SK-MEL-5 (cell line): Measurements from ENCODE around the gene REEP1. TPM values are rescaled to one million over a fixed set of nuclear protein-coding genes. Genes with fewer than 3 reads are reported as not detected.

Experiments
- DNase-seq: peaks from one replicate; pipeline ENCODE4 v3.0.0-alpha.2; 2016; ENCODE audit warnings: low read depth, low spot score
- in situ Hi-C: cut with HindIII; loops from 2 replicates; pipeline ENCODE4 v1.10.0; 2016; ENCODE audit warnings: low sequenced_read_pairs, high pct_unique_total_duplicates, low pct_unique_long_range_greater_than_20kb
- polyA plus RNA-seq, 2 experiments: library from polyadenylated mRNA; depleted of rRNA; stranded (reverse); fragments of >200 nt; gene quantifications; 2 replicates each; pipeline ENCODE4 v1.2.3, GENCODE V29; 2015
- total RNA-seq: library from RNA; depleted of rRNA; stranded (reverse); fragments of >200 nt; shearing (Covaris generic); gene quantifications from 2 replicates; pipeline ENCODE4 v1.2.3, GENCODE V29; 2014; rRNA removed

REEP1 gene, protein sequence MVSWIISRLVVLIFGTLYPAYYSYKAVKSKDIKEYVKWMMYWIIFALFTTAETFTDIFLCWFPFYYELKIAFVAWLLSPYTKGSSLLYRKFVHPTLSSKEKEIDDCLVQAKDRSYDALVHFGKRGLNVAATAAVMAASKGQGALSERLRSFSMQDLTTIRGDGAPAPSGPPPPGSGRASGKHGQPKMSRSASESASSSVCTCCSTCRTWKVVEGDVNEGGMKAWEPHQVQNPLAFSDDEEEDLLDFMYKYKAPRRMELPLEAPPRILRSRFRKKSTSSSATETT
- 1.0 and 2.0 TPM in 2 replicates for total RNA-seq
- polyA plus RNA-seq (2015; cell fraction: cytosol; rRNA removed): 0.82 and 0.84 TPM in 2 replicates
- 0.41 and 0.94 TPM in 2 replicates for polyA plus RNA-seq (2015; cell fraction: nucleus; rRNA removed)

DNA sequence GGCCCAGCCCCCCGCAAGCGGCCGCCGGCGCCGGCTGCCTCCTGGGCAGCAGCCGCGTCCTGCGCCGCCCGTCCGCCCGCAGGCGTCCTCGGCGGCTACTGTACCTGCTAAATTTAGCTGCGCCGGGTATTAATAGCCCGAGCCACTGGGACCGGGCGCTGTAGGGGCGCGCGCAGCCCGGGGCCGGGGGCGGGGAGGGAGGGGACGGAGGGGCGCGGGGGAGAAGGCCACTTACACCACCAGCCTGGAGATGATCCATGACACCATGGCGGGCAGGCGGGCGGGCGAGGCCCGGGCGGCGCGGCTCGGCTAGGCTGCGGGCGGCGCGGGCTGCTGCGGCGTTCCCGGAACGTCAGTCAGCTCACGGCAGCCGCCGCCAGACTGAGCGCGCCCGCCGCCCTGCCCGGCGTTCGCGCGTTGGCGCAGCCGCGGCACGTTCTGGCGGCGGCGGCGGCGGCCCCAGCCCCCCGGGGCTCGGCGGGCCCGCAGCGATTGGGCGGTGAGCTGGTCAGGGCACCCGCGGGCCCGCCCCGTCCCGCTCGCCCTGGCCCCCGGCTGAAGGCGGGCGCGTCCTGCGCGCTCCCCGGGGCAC, at the start of gene REEP1:
REEP1 (minus strand) TSS at position 383 of the 592 bp plus-strand sequence; CDS start at position 267, 116 bp downstream.
- in situ Hi-C loops: no loop called here
- no peak for DNase-seq

DNA sequence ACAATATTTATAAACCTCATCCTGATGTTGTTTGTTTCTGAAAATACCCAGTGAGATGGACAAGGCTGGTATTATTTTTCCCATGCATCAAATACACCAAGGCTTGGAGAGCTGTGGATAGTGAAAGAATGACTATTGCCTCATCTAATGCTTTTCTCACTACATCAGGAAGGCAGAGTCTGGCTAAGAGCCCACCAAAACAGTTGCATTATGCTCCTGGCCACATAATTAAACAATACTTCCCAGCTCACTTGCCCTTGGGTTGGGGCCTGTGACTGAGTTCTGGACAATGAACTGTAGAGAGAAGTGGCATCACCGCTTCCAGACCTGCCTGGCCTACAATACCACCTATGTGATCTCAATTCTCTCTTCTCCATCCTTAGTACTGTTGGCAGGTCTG, 46.4 kb upstream of the REEP1 start:
- no peak for DNase-seq
- in situ Hi-C loops: no loop called here

DNA sequence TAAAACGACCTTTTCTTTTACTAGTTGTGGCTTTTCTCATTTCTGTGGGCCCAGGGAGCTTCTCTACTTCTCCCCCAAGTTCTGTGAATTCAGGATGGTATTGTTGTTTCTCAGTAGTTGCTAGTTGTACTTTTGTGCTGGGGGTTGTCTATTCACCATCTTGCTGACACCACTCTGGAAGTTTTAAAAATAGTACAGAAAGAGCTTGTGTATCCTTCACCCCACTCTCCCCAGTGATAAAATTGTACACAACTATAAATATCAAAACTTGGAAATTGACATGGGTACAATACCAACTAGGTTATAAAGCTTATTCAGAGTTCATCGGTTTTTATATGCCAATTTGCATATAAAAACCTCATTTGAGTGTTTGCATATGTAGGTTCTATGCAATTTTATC, 45.3 kb upstream of the REEP1 start:
- no peak for DNase-seq
- in situ Hi-C loops: no loop called here

DNA sequence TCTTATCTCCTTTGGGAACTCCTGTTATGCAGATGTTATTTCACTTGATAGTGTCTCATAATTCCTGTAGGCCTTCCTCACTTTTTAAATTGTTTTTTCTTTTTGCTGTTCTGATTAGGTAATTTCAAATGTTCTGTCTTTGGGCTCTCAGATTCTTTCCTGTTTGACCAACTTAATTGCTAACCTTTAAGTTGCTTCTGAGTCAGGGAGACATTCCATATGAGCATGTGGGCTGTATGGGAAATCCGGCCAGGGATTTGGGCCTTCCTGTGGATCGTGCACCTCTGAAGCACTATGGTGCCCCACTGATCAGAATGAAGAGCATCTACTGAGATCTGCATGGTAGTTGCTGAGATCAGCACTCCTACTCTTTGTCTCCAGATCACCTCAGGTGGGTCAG, 44.7 kb upstream of the REEP1 start:
- DNase-seq: no peak
- in situ Hi-C loops: no loop called here

DNA sequence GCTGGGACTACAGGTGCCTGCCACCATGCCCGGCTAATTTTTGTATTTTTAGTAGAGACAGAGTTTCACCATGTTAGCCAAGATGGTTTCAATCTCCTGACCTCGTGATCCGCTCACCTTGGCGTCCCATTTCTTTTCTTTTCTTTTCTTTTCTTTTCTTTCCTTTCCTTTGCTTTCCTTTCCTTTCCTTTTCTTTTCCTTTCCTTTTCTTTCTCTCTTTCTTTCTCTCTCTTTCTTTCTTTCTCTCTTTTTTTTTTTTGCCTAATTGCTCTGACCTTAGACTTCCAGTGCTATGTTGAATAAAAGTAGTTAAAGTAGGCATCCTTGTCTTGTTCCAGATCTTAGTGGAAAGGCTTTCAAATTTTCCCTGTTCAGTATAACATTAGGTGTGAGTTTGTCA, 41.0 kb upstream of the REEP1 start:
- no peak for DNase-seq
- in situ Hi-C loops: no loop called here

DNA sequence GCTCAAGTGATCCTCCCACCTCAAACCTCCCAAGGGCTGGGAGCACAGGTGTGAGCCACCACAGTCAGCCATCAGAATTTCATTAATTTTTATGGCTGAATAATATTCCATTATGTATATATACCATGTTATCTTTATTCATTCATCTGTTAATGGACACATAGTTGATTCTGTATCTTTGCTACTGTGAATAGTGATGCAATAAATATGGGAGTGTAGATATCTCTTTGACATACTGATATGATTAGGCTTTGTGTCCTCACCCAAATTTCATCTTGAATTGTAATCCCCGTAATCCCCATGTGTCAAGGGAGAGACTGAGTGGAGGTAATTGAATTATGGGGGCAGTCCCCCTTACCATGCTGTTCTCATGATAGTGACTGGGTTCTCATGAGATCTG, 38.2 kb upstream of the REEP1 start:
- in situ Hi-C loops: no loop called here
- no peak for DNase-seq

DNA sequence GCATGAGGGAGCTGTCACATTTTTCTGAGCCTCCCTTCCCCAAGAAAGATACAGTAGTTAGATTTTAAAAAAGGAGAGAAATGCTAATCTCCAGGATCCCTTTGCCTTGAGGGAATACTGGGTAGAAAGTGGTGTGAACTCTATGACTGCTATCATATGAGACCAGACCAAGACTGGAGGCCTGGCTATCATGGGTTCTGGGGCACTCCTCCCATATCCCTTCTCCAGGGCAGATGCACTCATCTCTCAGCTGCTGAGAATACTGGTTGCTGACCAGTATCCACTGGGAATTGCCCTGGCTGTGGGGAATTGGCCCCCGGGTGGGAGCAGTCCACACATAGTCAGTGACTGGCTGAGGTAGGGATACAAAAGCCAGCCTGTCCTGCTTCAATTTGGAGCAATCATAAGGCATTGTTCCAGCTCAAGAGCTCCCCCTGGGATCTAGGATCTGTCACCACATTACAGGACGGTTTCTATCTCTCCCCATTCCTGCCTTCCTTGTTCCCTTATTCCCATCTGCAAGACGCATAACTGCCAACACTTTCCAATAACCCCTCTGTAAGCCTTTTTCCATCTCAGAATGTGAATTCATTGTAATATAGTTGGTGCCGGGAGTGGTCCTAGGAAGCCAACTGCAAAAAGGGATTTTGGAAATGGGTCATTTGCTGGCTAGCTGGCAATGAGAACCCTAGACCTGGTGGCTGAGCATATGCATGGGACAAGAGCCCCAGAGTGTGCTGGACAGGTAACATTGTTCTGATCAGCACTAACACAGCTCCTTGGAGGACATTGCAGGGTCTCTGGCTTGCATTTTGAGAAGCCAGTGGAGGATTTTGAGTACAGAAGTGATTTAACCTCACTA, 35.4 kb upstream of the REEP1 start:
- in situ Hi-C loops: no loop called here

DNA sequence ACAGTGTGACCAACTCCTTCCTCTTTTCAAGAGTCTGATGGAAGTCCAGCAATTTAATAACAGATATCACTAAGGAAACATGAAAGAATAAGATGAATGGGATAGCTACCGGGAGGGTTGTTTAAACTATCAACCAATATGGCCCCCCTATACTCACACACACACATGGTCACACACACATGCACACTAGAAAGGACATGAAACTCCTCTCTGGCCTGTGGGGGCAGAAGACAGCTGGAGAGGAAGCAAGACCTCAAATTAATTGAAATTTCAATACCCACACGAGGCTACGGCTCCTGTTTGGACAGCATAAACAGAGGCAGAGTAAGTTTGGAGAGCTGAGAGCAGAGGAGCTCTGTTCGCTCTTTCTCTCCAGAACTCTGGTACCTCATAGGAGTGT, 34.7 kb upstream of the REEP1 start:
- in situ Hi-C loops: no loop called here
- DNase-seq: no peak

More for the DNA sequence above, 35.4 kb upstream of the REEP1 start:
- peak; percentile 91 for DNase-seq

DNA sequence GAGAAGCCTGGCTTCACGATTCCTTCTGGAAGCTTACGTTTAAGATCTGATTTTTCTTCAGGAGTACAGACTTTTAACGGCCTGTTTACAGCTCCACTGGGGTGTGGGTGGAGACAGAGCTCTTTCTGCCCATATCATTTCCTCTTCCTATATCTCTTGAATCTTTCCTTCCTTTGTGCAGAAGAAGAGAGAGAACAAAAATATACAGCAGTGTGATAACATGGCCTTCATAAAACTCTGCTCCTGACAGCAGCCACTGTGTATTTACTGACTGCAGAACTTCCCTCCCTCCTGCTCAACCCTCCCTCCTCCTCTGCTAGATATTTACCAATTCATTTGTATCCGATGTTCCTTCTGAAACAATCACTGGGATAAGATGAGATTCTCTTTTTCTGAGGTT, 34.1 kb upstream of the REEP1 start:
- in situ Hi-C loops: no loop called here
- DNase-seq: no peak

DNA sequence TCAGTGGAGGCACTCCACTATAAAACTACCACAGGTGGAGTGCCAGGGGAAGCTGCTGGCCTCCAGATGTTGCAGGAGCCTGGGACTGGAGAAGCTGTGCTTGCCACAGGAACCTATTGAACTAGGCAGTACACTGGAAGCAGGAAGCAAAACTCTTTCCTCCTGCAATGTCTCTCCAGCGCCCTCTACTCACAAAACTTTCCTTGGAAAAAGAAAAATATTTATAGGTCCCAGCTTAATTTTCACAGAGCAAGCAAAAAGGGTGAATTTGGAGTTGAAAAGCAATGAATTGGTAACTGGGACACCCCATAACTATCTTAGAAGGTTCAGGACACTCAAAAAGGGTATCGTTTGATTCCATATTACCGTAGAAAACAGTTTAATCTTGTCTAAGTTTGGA, 33.2 kb upstream of the REEP1 start:
- no peak for DNase-seq
- in situ Hi-C loops: no loop called here

DNA sequence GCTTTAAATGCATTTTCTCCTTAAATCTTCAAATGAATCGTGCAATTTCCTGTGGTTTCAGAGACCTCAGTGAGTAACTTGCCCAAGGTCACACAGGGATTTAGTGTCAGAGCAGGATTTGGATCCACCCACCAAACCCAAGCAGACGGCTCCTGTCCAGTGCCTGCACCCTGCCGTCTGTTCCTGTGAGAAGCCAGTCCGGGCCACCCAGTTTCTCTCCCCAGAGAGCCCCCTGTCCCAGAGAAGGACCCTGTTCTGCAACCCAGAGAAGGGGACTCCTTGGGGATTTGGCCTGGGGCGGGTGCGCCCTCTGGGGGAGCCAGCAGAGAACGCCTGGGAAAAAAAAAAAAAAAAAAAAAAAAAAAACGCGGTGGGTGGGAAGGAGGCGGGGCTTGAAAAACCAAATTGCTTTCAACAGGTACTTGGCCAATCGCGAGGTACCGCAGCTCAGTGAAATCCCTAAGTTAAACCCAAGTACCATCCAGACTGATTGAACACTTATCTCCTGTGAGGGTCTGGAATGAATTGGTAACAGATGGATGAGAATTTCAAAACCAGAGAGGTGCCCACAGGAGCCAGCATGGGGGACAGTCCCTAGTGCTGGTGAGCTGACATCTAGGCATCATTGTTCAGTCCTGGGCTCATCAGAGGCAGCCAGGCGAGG, 30.9 kb upstream of the REEP1 start:
- in situ Hi-C loops: no loop called here
- peak; percentile 63 for DNase-seq

DNA sequence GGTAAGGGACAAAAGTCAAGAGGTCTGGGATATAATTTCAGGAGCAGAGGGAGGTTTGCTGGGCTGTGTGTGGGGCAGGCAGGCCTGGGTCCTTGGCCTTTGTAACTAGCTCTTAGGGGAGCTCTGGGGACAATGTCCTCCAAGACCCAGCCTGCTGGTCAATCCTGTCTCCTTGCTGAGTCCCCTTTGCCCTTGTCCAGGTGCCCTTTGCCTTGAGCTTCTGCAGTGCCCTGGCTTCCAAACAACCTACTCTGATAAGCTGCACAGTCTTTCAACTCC, 30.0 kb upstream of the REEP1 start:
- in situ Hi-C loops: no loop called here

DNA sequence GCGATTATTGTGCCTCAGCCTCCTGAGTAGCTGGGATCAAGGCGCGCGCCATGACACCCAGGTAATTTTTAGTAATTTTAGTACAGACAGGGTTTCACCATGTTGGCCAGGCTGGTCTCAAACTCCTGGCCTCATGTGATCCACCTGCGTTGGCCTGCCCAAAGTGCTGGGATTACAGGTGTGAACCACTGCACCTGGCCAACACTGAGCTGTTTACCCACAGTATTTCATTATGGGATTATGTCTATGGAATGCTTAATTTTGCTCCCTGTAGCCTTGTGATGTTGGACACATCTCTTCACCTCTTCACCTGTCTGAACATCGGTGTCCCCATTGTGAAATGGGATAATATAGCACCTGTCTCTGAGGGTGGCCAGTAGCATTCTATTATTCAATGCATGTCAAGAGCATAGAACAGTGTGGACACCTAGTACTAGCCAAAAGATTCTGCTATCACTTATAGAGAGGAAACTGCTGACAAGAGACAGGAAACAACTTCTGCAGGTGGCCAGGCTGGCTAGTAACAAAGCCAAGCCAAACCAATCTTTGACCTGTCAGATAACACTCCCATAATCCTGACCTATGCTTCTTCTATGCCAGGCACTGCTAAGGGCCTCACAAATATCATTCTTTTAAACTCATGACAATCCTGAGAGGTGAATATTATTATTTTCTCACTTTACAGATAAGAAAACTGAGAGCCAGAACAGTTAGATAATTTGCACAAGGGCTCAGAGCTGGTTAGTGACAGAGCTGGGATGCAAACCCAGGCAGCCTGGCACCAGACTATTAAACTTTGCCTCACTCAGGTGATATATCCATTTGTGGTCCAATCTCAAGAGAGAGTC, 29.4 kb upstream of the REEP1 start:
- DNase-seq: no peak
- in situ Hi-C loops: no loop called here

More for the DNA sequence above, 30.0 kb upstream of the REEP1 start:
- no peak for DNase-seq

DNA sequence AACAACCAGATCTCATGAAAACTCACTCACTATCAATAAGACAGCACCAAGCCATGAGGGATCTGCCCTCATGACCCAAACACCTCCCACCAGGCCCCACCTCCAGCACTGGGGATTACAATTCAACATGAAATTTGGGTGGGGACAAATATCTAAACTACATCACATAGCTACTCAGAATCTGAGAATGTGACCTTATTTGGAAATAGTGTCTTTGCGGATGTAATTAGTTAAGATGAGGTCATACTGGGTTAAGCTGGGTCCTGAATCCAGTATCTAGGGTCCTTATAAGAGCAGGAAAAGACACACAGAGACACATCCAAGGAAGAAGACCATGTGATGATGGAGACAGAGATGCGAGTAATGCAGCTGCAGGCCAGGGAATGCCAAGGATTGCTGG, 27.5 kb upstream of the REEP1 start:
- DNase-seq: no peak
- in situ Hi-C loops: no loop called here

DNA sequence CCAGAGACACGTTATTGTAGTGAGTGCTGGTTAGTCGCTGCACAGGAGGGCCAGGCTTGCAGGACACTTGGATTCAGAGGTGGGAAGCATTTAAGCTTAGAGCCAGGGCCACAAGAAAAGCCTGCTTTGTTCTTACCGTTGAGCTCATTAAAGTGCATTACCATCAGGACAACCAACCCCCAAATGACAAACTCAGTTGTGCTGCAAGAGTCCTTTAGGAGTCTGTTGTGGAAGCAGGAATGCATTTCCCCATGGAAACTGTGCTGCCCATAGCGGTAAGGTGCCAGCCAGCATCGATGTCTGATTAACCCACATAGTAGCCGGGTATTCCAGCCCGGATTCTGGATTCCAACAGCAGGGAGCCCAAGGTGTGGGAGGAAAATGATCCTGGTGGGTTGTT, 23.4 kb upstream of the REEP1 start:
- DNase-seq: no peak
- in situ Hi-C loops: no loop called here

DNA sequence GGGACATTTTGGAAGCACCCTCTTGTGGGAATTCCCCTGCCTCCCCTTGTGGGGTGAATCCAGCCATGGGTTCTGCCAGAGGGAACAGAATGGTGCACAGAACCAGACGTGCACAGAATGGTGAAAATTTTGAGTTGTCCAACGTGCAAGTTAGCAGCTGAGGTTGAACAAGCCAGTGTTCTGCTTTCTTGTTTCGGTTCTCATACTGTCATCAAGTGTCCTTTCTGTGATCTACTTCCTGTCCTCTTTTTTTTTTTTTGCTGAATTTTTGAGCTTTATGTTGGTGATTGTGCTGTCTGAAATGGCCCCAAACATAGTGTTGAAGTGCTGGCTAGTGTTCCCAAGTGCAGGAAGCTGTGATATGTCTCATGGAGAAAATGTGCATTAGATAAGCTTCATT, 21.5 kb upstream of the REEP1 start:
- no peak for DNase-seq
- in situ Hi-C loops: no loop called here

DNA sequence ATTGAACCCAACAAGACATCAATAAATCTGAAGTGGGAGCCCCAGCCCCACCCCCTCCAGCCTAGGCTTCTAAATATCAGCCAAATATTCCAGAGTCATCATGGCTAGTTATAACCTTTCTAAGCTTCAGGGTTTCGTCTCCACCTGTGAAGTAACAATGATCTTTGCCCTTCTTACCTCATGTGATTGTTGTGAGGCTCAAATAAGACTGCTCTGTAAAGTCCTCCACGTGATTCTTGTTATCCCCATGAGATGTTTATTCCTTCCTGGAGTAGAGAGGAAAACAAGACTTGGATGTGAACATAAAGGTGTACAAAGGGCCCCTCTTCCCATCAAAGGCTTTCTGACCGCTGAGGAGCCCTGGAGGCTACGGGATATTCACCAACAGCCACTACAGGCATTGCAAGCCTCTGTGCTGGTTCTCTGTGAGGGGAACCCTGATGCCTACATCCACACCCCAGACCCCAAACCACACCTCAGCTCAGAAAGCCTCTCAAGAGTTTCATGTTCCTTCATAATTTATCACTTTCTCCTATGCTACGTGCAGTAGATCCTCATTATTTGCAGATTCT, 20.1 kb upstream of the REEP1 start:
- in situ Hi-C loops: no loop called here
- DNase-seq: no peak
